Measurements from ENCODE around the gene ZNF84. TPM values are rescaled to one million over a fixed set of nuclear protein-coding genes. Genes with fewer than 3 reads are reported as not detected.
A peak's percentile ranks its signal among the peaks of the same experiment; 100 is the strongest.

ZNF84 gene
- 23.9 TPM for polyA plus RNA-seq (2013, experiment 1 of 2)
- 27.6 TPM for polyA plus RNA-seq (2013, experiment 2 of 2)

GRCh38 chr12:133037207-133038005 lies at the start of gene ZNF84:
Gene ZNF84, plus strand, starts transcription at chr12:133037509. Its CDS starts 3,959 bp downstream, at chr12:133041468.
- DNase-seq (ENCODE audit: low spot score) = peak; percentile 96
- peak within 1 kb of the TSS; percentile 95 for H3K9ac ChIP-seq (ENCODE audit: low read depth, low read length, poor library complexity)
- peaks cover 31 to 56% of the 10 kb centered on the region in 2 donors for H3K9me3 ChIP-seq (replicated peaks in 1 of 2; ENCODE audit: control insufficient read depth in 2 of 2, insufficient read depth in 1 of 2, low read depth in 1 of 2, low read length in 2 of 2)
- peak within 1 kb of the TSS; percentile 94 for H2BK5ac ChIP-seq (ENCODE audit: low read length)
- H3K4ac ChIP-seq (ENCODE audit: low read length) = no peak within 1 kb of the TSS
- H3K27ac ChIP-seq (replicated peaks; ENCODE audit: low read length) = peak within 1 kb of the TSS; percentile 98
- no peak within 1 kb of the TSS for H2BK15ac ChIP-seq (ENCODE audit: low read length)
- peak within 1 kb of the TSS; percentile 97 for H2BK12ac ChIP-seq (ENCODE audit: low read length)
- H4K91ac ChIP-seq (ENCODE audit: low read depth, low read length, poor library complexity) = no peak within 1 kb of the TSS
- H2BK120ac ChIP-seq (ENCODE audit: low read depth, low read length) = peak within 1 kb of the TSS; percentile 75
- H3K36me3 ChIP-seq (replicated peaks in 1 of 2; ENCODE audit: control insufficient read depth in 2 of 2, insufficient read depth in 2 of 2, low read length in 2 of 2) = peaks cover 13 to 39% of the 10 kb centered on the region in 2 donors
- H2AFZ ChIP-seq (ENCODE audit: low read length) = peak within 1 kb of the TSS; percentile 86
- peak within 1 kb of the TSS; percentile 99 for H3K23ac ChIP-seq (ENCODE audit: low read depth, low read length, poor library complexity)
- peaks cover 0 to 3% (median 2%) of the 10 kb centered on the region in 3 experiments for H3K27me3 ChIP-seq (ENCODE audit: control insufficient read depth in 3 of 3, insufficient read depth in 3 of 3, low read depth in 1 of 3, low read length in 3 of 3)
- peak within 1 kb of the TSS; percentile 76 for H2AK5ac ChIP-seq (ENCODE audit: low read depth, low read length)
- peak within 1 kb of the TSS; percentile 89 for H3K14ac ChIP-seq (ENCODE audit: low read length)
- WGBS, 2 donors (ENCODE audit: extremely low coverage in 2 of 2, insufficient read length in 2 of 2, insufficient replicate concordance in 1 of 2) = no CpG with 5 or more reads among the region's 103 CpGs
- peak within 1 kb of the TSS; percentile 17 for H4K8ac ChIP-seq (ENCODE audit: low read depth, low read length)
- H3K18ac ChIP-seq (ENCODE audit: low read length) = peak within 1 kb of the TSS; percentile 99
- H3K79me1 ChIP-seq (ENCODE audit: low read depth, low read length) = peaks cover 5% of the 10 kb centered on the region
- no peaks in the 10 kb centered on the region for H3K4me1 ChIP-seq (ENCODE audit: control insufficient read depth in 2 of 2, insufficient read depth in 1 of 2, low read depth in 1 of 2, low read length in 2 of 2)
- H3K4me3 ChIP-seq (ENCODE audit: low read length in 2 of 2) = peak within 1 kb of the TSS; percentile 88 to 89
- H3K4me2 ChIP-seq (ENCODE audit: insufficient read depth, low read length, poor library complexity, severe bottlenecking) = peak within 1 kb of the TSS; percentile 39

DNA sequence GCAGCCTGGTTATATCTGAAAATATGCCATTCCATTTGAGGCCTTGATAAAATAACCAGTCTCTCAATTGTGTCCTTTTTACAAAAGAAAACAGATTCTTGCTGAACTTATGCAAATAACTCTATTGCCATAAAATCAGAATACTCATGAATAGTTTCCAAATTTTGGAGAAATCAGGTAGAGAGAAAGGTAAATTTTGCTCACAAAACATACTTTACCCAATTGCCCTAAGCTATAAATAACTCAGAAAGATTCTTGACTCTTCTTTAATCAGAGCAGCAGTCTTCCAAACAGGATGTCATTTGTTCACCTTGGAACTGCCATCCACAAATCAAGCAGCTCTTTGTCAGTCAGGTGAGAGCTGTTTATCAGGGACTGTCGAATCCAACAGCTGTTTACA lies 38.6 kb upstream of the ZNF84 start:
- no peak overlapping the region for H3K14ac ChIP-seq (ENCODE audit: low read length)
- no peak overlapping the region for H3K18ac ChIP-seq (ENCODE audit: low read length)
- no peak overlapping the region for H4K91ac ChIP-seq (ENCODE audit: low read depth, low read length, poor library complexity)
- H2AK5ac ChIP-seq (ENCODE audit: low read depth, low read length) = no peak overlapping the region
- H3K4me2 ChIP-seq (ENCODE audit: insufficient read depth, low read length, poor library complexity, severe bottlenecking) = no peak overlapping the region
- H3K4me3 ChIP-seq (ENCODE audit: low read length in 2 of 2) = no peak overlapping the region
- H4K8ac ChIP-seq (ENCODE audit: low read depth, low read length) = no peak overlapping the region
- H3K36me3 ChIP-seq (replicated peaks in 1 of 2; ENCODE audit: control insufficient read depth in 2 of 2, insufficient read depth in 2 of 2, low read length in 2 of 2) = peaks cover 10 to 11% of the 10 kb centered on the region in 2 donors
- peaks cover 6% of the 10 kb centered on the region for H3K79me1 ChIP-seq (ENCODE audit: low read depth, low read length)
- no peak overlapping the region for H3K27ac ChIP-seq (replicated peaks; ENCODE audit: low read length)
- no peak overlapping the region for H2BK5ac ChIP-seq (ENCODE audit: low read length)
- H2AFZ ChIP-seq (ENCODE audit: low read length) = no peak overlapping the region
- no peaks in the 10 kb centered on the region for H3K4me1 ChIP-seq (ENCODE audit: control insufficient read depth in 2 of 2, insufficient read depth in 1 of 2, low read depth in 1 of 2, low read length in 2 of 2)
- H3K4ac ChIP-seq (ENCODE audit: low read length) = no peak overlapping the region
- no peak overlapping the region for H2BK15ac ChIP-seq (ENCODE audit: low read length)
- H2BK120ac ChIP-seq (ENCODE audit: low read depth, low read length) = no peak overlapping the region
- H3K9ac ChIP-seq (ENCODE audit: low read depth, low read length, poor library complexity) = no peak overlapping the region
- WGBS, 2 donors (ENCODE audit: extremely low coverage in 2 of 2, insufficient read length in 2 of 2, insufficient replicate concordance in 1 of 2) = no CpG with 5 or more reads among the region's 1 CpG
- no peak overlapping the region for H2BK12ac ChIP-seq (ENCODE audit: low read length)
- peaks cover 38 to 86% of the 10 kb centered on the region in 2 donors for H3K9me3 ChIP-seq (replicated peaks in 1 of 2; ENCODE audit: control insufficient read depth in 2 of 2, insufficient read depth in 1 of 2, low read depth in 1 of 2, low read length in 2 of 2)
- H3K27me3 ChIP-seq (ENCODE audit: control insufficient read depth in 3 of 3, insufficient read depth in 3 of 3, low read depth in 1 of 3, low read length in 3 of 3) = no peaks in the 10 kb centered on the region
- no peak for DNase-seq (ENCODE audit: low spot score)
- H3K23ac ChIP-seq (ENCODE audit: low read depth, low read length, poor library complexity) = no peak overlapping the region

GRCh38 chr12:133010657-133011297 lies 26.5 kb upstream of the ZNF84 start:
- no peak overlapping the region for H3K4me3 ChIP-seq (ENCODE audit: low read length in 2 of 2)
- no CpG with 5 or more reads among the region's 6 CpGs for WGBS, 2 donors (ENCODE audit: extremely low coverage in 2 of 2, insufficient read length in 2 of 2, insufficient replicate concordance in 1 of 2)
- peaks cover 26 to 89% of the 10 kb centered on the region in 2 donors for H3K36me3 ChIP-seq (replicated peaks in 1 of 2; ENCODE audit: control insufficient read depth in 2 of 2, insufficient read depth in 2 of 2, low read length in 2 of 2)

GRCh38 chr12:133023566-133023965 lies 13.7 kb upstream of the ZNF84 start:
- no peaks in the 10 kb centered on the region for H3K27me3 ChIP-seq (ENCODE audit: control insufficient read depth in 3 of 3, insufficient read depth in 3 of 3, low read depth in 1 of 3, low read length in 3 of 3)
- no peak overlapping the region for H3K27ac ChIP-seq (replicated peaks; ENCODE audit: low read length)
- no peak overlapping the region for H2AK5ac ChIP-seq (ENCODE audit: low read depth, low read length)
- H4K8ac ChIP-seq (ENCODE audit: low read depth, low read length) = no peak overlapping the region
- peaks cover 2% of the 10 kb centered on the region for H3K79me1 ChIP-seq (ENCODE audit: low read depth, low read length)
- no peak overlapping the region for H2BK120ac ChIP-seq (ENCODE audit: low read depth, low read length)
- no peak overlapping the region for H3K23ac ChIP-seq (ENCODE audit: low read depth, low read length, poor library complexity)
- no CpG with 5 or more reads among the region's 2 CpGs for WGBS, 2 donors (ENCODE audit: extremely low coverage in 2 of 2, insufficient read length in 2 of 2, insufficient replicate concordance in 1 of 2)
- no peaks in the 10 kb centered on the region for H3K4me1 ChIP-seq (ENCODE audit: control insufficient read depth in 2 of 2, insufficient read depth in 1 of 2, low read depth in 1 of 2, low read length in 2 of 2)
- peaks cover 0 to 5% of the 10 kb centered on the region in 2 donors for H3K36me3 ChIP-seq (replicated peaks in 1 of 2; ENCODE audit: control insufficient read depth in 2 of 2, insufficient read depth in 2 of 2, low read length in 2 of 2)
- no peak overlapping the region for H3K9ac ChIP-seq (ENCODE audit: low read depth, low read length, poor library complexity)
- H3K4me2 ChIP-seq (ENCODE audit: insufficient read depth, low read length, poor library complexity, severe bottlenecking) = no peak overlapping the region
- no peak overlapping the region for H2BK5ac ChIP-seq (ENCODE audit: low read length)
- H2BK12ac ChIP-seq (ENCODE audit: low read length) = no peak overlapping the region
- H4K91ac ChIP-seq (ENCODE audit: low read depth, low read length, poor library complexity) = no peak overlapping the region
- no peak overlapping the region for H2AFZ ChIP-seq (ENCODE audit: low read length)
- no peak overlapping the region for H3K14ac ChIP-seq (ENCODE audit: low read length)
- no peak for DNase-seq (ENCODE audit: low spot score)
- H3K4me3 ChIP-seq (ENCODE audit: low read length in 2 of 2) = no peak overlapping the region
- H3K18ac ChIP-seq (ENCODE audit: low read length) = no peak overlapping the region
- peaks cover 13 to 19% of the 10 kb centered on the region in 2 donors for H3K9me3 ChIP-seq (replicated peaks in 1 of 2; ENCODE audit: control insufficient read depth in 2 of 2, insufficient read depth in 1 of 2, low read depth in 1 of 2, low read length in 2 of 2)
- H3K4ac ChIP-seq (ENCODE audit: low read length) = no peak overlapping the region
- no peak overlapping the region for H2BK15ac ChIP-seq (ENCODE audit: low read length)

More at GRCh38 chr12:133010657-133011297, 26.5 kb upstream of the ZNF84 start:
- Histone ChIP-seq H3K14ac (ENCODE audit: low read length) (no peak overlapping the region), H3K4me1 (ENCODE audit: control insufficient read depth in 2 of 2, insufficient read depth in 1 of 2, low read depth in 1 of 2, low read length in 2 of 2) (no peaks in the 10 kb centered on the region), H3K27ac (replicated peaks; ENCODE audit: low read length) (no peak overlapping the region), H2BK5ac (ENCODE audit: low read length) (no peak overlapping the region), H2BK15ac (ENCODE audit: low read length) (no peak overlapping the region), H3K18ac (ENCODE audit: low read length) (no peak overlapping the region), H3K9me3 (replicated peaks in 1 of 2; ENCODE audit: control insufficient read depth in 2 of 2, insufficient read depth in 1 of 2, low read depth in 1 of 2, low read length in 2 of 2) (peaks cover 35 to 91% of the 10 kb centered on the region in 2 donors), H2AK5ac (ENCODE audit: low read depth, low read length) (no peak overlapping the region), H3K27me3 (ENCODE audit: control insufficient read depth in 3 of 3, insufficient read depth in 3 of 3, low read depth in 1 of 3, low read length in 3 of 3) (no peaks in the 10 kb centered on the region), H2BK12ac (ENCODE audit: low read length) (no peak overlapping the region), H3K9ac (ENCODE audit: low read depth, low read length, poor library complexity) (no peak overlapping the region), H3K4ac (ENCODE audit: low read length) (no peak overlapping the region), H2AFZ (ENCODE audit: low read length) (no peak overlapping the region), H4K91ac (ENCODE audit: low read depth, low read length, poor library complexity) (no peak overlapping the region), H4K8ac (ENCODE audit: low read depth, low read length) (no peak overlapping the region), H3K79me1 (ENCODE audit: low read depth, low read length) (no peaks in the 10 kb centered on the region), H3K4me2 (ENCODE audit: insufficient read depth, low read length, poor library complexity, severe bottlenecking) (no peak overlapping the region), H2BK120ac (ENCODE audit: low read depth, low read length) (no peak overlapping the region), H3K23ac (ENCODE audit: low read depth, low read length, poor library complexity) (no peak overlapping the region)
- no peak for DNase-seq (ENCODE audit: low spot score)
